ENCODE data around the gene CEP135. TPM values are rescaled to one million over a fixed set of nuclear protein-coding genes. Genes with fewer than 3 reads are reported as not detected.

CEP135 gene
- total RNA-seq, 2 donors from 2014 or later = 4.0 to 7.3 TPM

- DNase-seq = no peak
- intact Hi-C loops (cut with DNase I) = no loop called here
Observed at GRCh38 chr4:55906323-55906722, 42.4 kb upstream of the CEP135 start.

GRCh38 chr4:55906989-55907388, 41.8 kb upstream of the CEP135 start:
- Histone ChIP-seq H3K36me3 (no peaks in the 10 kb centered on the region), H3K9me3 (no peaks in the 10 kb centered on the region), H3K27me3 (no peaks in the 10 kb centered on the region), H3K4me3 (no peak overlapping the region), H3K4me1 (no peaks in the 10 kb centered on the region), H3K9ac (ENCODE audit: low read depth in 2 of 2, low read length in 2 of 2) (no peak overlapping the region), H3K27ac (no peak overlapping the region)
- DNase-seq = no peak
- intact Hi-C loops (cut with DNase I) = no loop called here
- TF ChIP-seq CTCF (IDR thresholded peaks at IDR 0.05) = no peak

More at GRCh38 chr4:55906323-55906722, 42.4 kb upstream of the CEP135 start:
- no peaks in the 10 kb centered on the region for H3K36me3 ChIP-seq
- H3K9me3 ChIP-seq = no peaks in the 10 kb centered on the region
- no peak overlapping the region for H3K9ac ChIP-seq (ENCODE audit: low read depth in 2 of 2, low read length in 2 of 2)
- no peaks in the 10 kb centered on the region for H3K4me1 ChIP-seq
- H3K27ac ChIP-seq = no peak overlapping the region
- no peaks in the 10 kb centered on the region for H3K27me3 ChIP-seq
- TF ChIP-seq CTCF (IDR thresholded peaks at IDR 0.05) = no peak
- no peak overlapping the region for H3K4me3 ChIP-seq

GRCh38 chr4:55907469-55907868, 41.3 kb upstream of the CEP135 start:
- no peaks in the 10 kb centered on the region for H3K27me3 ChIP-seq
- H3K27ac ChIP-seq = no peak overlapping the region
- H3K4me1 ChIP-seq = no peaks in the 10 kb centered on the region
- intact Hi-C loops (cut with DNase I) = no loop called here
- DNase-seq = no peak
- no peaks in the 10 kb centered on the region for H3K36me3 ChIP-seq
- no peak overlapping the region for H3K9ac ChIP-seq (ENCODE audit: low read depth in 2 of 2, low read length in 2 of 2)
- no peaks in the 10 kb centered on the region for H3K9me3 ChIP-seq
- TF ChIP-seq CTCF (IDR thresholded peaks at IDR 0.05) = no peak
- H3K4me3 ChIP-seq = no peak overlapping the region

- no peak for TF ChIP-seq CTCF (IDR thresholded peaks at IDR 0.05)
- Histone ChIP-seq H3K27ac (no peak overlapping the region), H3K36me3 (no peaks in the 10 kb centered on the region), H3K9ac (ENCODE audit: low read depth in 2 of 2, low read length in 2 of 2) (no peak overlapping the region), H3K4me1 (no peaks in the 10 kb centered on the region), H3K4me3 (no peak overlapping the region), H3K9me3 (no peaks in the 10 kb centered on the region), H3K27me3 (no peaks in the 10 kb centered on the region)
- DNase-seq = no peak
- intact Hi-C loops (cut with DNase I) = no loop called here
Observed at GRCh38 chr4:55910140-55910539, 38.6 kb upstream of the CEP135 start.

GRCh38 chr4:55912249-55912648, 36.5 kb upstream of the CEP135 start:
- intact Hi-C loops (cut with DNase I) = no loop called here
- Histone ChIP-seq H3K9ac (ENCODE audit: low read depth in 2 of 2, low read length in 2 of 2) (no peak overlapping the region), H3K4me1 (no peaks in the 10 kb centered on the region), H3K27me3 (no peaks in the 10 kb centered on the region), H3K9me3 (no peaks in the 10 kb centered on the region), H3K36me3 (no peaks in the 10 kb centered on the region), H3K4me3 (no peak overlapping the region), H3K27ac (no peak overlapping the region)
- no peak for TF ChIP-seq CTCF (IDR thresholded peaks at IDR 0.05)
- no peak for DNase-seq

GRCh38 chr4:55920571-55920970, 28.2 kb upstream of the CEP135 start:
- intact Hi-C loops (cut with DNase I) = no loop called here
- no peaks in the 10 kb centered on the region for H3K9me3 ChIP-seq
- no peaks in the 10 kb centered on the region for H3K36me3 ChIP-seq

More at GRCh38 chr4:55920571-55920970, 28.2 kb upstream of the CEP135 start:
- no peak for TF ChIP-seq CTCF (IDR thresholded peaks at IDR 0.05)
- H3K4me3 ChIP-seq = no peak overlapping the region
- H3K4me1 ChIP-seq = no peaks in the 10 kb centered on the region
- H3K9ac ChIP-seq (ENCODE audit: low read depth in 2 of 2, low read length in 2 of 2) = no peak overlapping the region
- DNase-seq = no peak
- H3K27ac ChIP-seq = no peak overlapping the region
- no peaks in the 10 kb centered on the region for H3K27me3 ChIP-seq

Data from colonic mucosa (tissue), 4 donors.